Measurements from ENCODE around the gene NUDT4. TPM values are rescaled to one million over a fixed set of nuclear protein-coding genes. Genes with fewer than 3 reads are reported as not detected.

The NUDT4 gene
- total RNA-seq, 1 donor from 2014 or later = 44.0 TPM

- no peak for DNase-seq (ENCODE audit: extremely low spot score, unreplicated experiment)
- no peak overlapping the region for H3K4me3 Mint-ChIP-seq (ENCODE audit: unreplicated experiment)
- H3K27me3 Mint-ChIP-seq (ENCODE audit: unreplicated experiment) = no peaks in the 10 kb centered on the region
- H3K27ac Mint-ChIP-seq (ENCODE audit: unreplicated experiment) = no peak overlapping the region
- no peaks in the 10 kb centered on the region for H3K9me3 Mint-ChIP-seq (ENCODE audit: unreplicated experiment)
- peaks cover 9% of the 10 kb centered on the region for H3K4me1 Mint-ChIP-seq (ENCODE audit: unreplicated experiment)
- no peaks in the 10 kb centered on the region for H3K36me3 Mint-ChIP-seq (ENCODE audit: unreplicated experiment)
- TF ChIP-seq CTCF (IDR thresholded peaks at IDR 0.05) = no peak
Observed at GRCh38 chr12:93368766-93369165, 9.0 kb upstream of the NUDT4 start.

GRCh38 chr12:93369505-93369904, 8.2 kb upstream of the NUDT4 start:
- Mint-ChIP-seq H3K27ac (ENCODE audit: unreplicated experiment) (no peak overlapping the region), H3K4me3 (ENCODE audit: unreplicated experiment) (no peak overlapping the region), H3K27me3 (ENCODE audit: unreplicated experiment) (no peaks in the 10 kb centered on the region), H3K9me3 (ENCODE audit: unreplicated experiment) (no peaks in the 10 kb centered on the region), H3K36me3 (ENCODE audit: unreplicated experiment) (no peaks in the 10 kb centered on the region), H3K4me1 (ENCODE audit: unreplicated experiment) (peaks cover 16% of the 10 kb centered on the region)
- no peak for DNase-seq (ENCODE audit: extremely low spot score, unreplicated experiment)
- no peak for TF ChIP-seq CTCF (IDR thresholded peaks at IDR 0.05)

- H3K4me1 Mint-ChIP-seq (ENCODE audit: unreplicated experiment) = peaks cover 13% of the 10 kb centered on the region
- H3K9me3 Mint-ChIP-seq (ENCODE audit: unreplicated experiment) = no peaks in the 10 kb centered on the region
- H3K27me3 Mint-ChIP-seq (ENCODE audit: unreplicated experiment) = no peaks in the 10 kb centered on the region
- TF ChIP-seq CTCF (IDR thresholded peaks at IDR 0.05) = no peak
- H3K4me3 Mint-ChIP-seq (ENCODE audit: unreplicated experiment) = no peak overlapping the region
- H3K36me3 Mint-ChIP-seq (ENCODE audit: unreplicated experiment) = no peaks in the 10 kb centered on the region
- no peak for DNase-seq (ENCODE audit: extremely low spot score, unreplicated experiment)
- H3K27ac Mint-ChIP-seq (ENCODE audit: unreplicated experiment) = no peak overlapping the region
Observed at GRCh38 chr12:93370947-93371346, 6.8 kb upstream of the NUDT4 start.

GRCh38 chr12:93373961-93374656, 3.6 kb upstream of the NUDT4 start:
- Mint-ChIP-seq H3K9me3 (ENCODE audit: unreplicated experiment) (no peaks in the 10 kb centered on the region), H3K4me1 (ENCODE audit: unreplicated experiment) (peaks cover 24% of the 10 kb centered on the region), H3K27me3 (ENCODE audit: unreplicated experiment) (no peaks in the 10 kb centered on the region), H3K36me3 (ENCODE audit: unreplicated experiment) (no peaks in the 10 kb centered on the region), H3K27ac (ENCODE audit: unreplicated experiment) (peak overlapping the region; percentile 36), H3K4me3 (ENCODE audit: unreplicated experiment) (no peak overlapping the region)
- DNase-seq (ENCODE audit: extremely low spot score, unreplicated experiment) = no peak
- no peak for TF ChIP-seq CTCF (IDR thresholded peaks at IDR 0.05)

- H3K27me3 Mint-ChIP-seq (ENCODE audit: unreplicated experiment) = no peaks in the 10 kb centered on the region
- TF ChIP-seq CTCF (IDR thresholded peaks at IDR 0.05) = no peak
- peaks cover 38% of the 10 kb centered on the region for H3K4me1 Mint-ChIP-seq (ENCODE audit: unreplicated experiment)
- H3K27ac Mint-ChIP-seq (ENCODE audit: unreplicated experiment) = no peak overlapping the region
- no peak overlapping the region for H3K4me3 Mint-ChIP-seq (ENCODE audit: unreplicated experiment)
- H3K9me3 Mint-ChIP-seq (ENCODE audit: unreplicated experiment) = no peaks in the 10 kb centered on the region
- no peaks in the 10 kb centered on the region for H3K36me3 Mint-ChIP-seq (ENCODE audit: unreplicated experiment)
- no peak for DNase-seq (ENCODE audit: extremely low spot score, unreplicated experiment)
Observed at GRCh38 chr12:93375906-93376305, 1.8 kb upstream of the NUDT4 start.

Measured in osteocyte (in vitro differentiated cells).